Measurements from ENCODE around the gene POLRMT. TPM values are rescaled to one million over a fixed set of nuclear protein-coding genes. Genes with fewer than 3 reads are reported as not detected.

The POLRMT gene
- total RNA-seq, 1 experiment from 2014 or later, result 40.9 TPM

GRCh38 chr19:616747-617526, 16.4 kb downstream of the POLRMT start:
- ChIA-PET POLR2A (interaction anchor here (1.3 kb wide), 1 partner anchor 9 kb away, joined by 3 read pairs; no protein-coding TSS in a partner anchor), CTCF (no interaction called here)
- intact Hi-C loops (cut with micrococcal nuclease), result no loop called here

GRCh38 chr19:616062-616700, 17.2 kb downstream of the POLRMT start:
- H3K4me1 Mint-ChIP-seq (ENCODE audit: insufficient read depth, unreplicated experiment), result peaks cover 6% of the 10 kb centered on the region
- peaks cover 40% of the 10 kb centered on the region for H3K36me3 Mint-ChIP-seq (ENCODE audit: insufficient read depth, unreplicated experiment)
- no peak overlapping the region for H3K27ac Mint-ChIP-seq (ENCODE audit: low read depth, unreplicated experiment)
- ChIA-PET POLR2A (no interaction called here), CTCF (no interaction called here)
- TF ChIP-seq CTCF (IDR thresholded peaks at IDR 0.05; ENCODE audit: unreplicated experiment), result no peak
- no TSS peak for BruUV-seq (replicated peaks)
- no peaks in the 10 kb centered on the region for H3K27me3 Mint-ChIP-seq (ENCODE audit: insufficient read depth, unreplicated experiment)
- DNase-seq (ENCODE audit: unreplicated experiment), result no peak
- intact Hi-C loops (cut with micrococcal nuclease), result no loop called here
- no peak overlapping the region for H3K4me3 Mint-ChIP-seq (ENCODE audit: unreplicated experiment)
- no peaks in the 10 kb centered on the region for H3K9me3 Mint-ChIP-seq (ENCODE audit: unreplicated experiment)

More at GRCh38 chr19:616747-617526, 16.4 kb downstream of the POLRMT start:
- H3K27me3 Mint-ChIP-seq (ENCODE audit: insufficient read depth, unreplicated experiment), result no peaks in the 10 kb centered on the region
- no peak for TF ChIP-seq CTCF (IDR thresholded peaks at IDR 0.05; ENCODE audit: unreplicated experiment)
- no peaks in the 10 kb centered on the region for H3K9me3 Mint-ChIP-seq (ENCODE audit: unreplicated experiment)
- DNase-seq (ENCODE audit: unreplicated experiment), result no peak
- BruUV-seq (replicated peaks), result no TSS peak
- no peak overlapping the region for H3K4me3 Mint-ChIP-seq (ENCODE audit: unreplicated experiment)
- H3K4me1 Mint-ChIP-seq (ENCODE audit: insufficient read depth, unreplicated experiment), result no peaks in the 10 kb centered on the region
- peaks cover 38% of the 10 kb centered on the region for H3K36me3 Mint-ChIP-seq (ENCODE audit: insufficient read depth, unreplicated experiment)
- no peak overlapping the region for H3K27ac Mint-ChIP-seq (ENCODE audit: low read depth, unreplicated experiment)

DNA sequence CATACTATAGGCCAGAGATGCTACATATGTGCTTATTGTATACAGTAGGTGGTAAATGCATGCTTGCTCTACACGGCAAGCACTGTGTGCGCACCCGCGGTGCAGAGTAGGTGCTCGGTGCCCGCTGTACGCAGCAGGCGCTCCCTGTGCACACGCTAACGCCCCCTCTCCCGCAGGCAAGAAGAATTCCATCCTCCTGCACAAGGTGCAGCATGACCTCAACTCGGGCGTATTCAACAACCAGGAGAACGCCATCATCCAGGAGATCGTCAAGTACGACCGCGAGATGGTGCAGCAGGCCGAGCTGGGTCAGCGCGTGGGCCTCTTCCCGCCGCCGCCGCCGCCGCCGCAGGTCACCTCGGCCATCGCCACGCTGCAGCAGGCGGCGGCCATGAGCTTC, 17.7 kb downstream of the POLRMT start:
- peaks cover 40% of the 10 kb centered on the region for H3K36me3 Mint-ChIP-seq (ENCODE audit: insufficient read depth, unreplicated experiment)
- H3K9me3 Mint-ChIP-seq (ENCODE audit: unreplicated experiment), result no peaks in the 10 kb centered on the region
- CTCF ChIA-PET, result no interaction called here
- POLR2A ChIA-PET, result no interaction called here
- BruUV-seq (replicated peaks), result no TSS peak
- H3K4me1 Mint-ChIP-seq (ENCODE audit: insufficient read depth, unreplicated experiment), result peaks cover 11% of the 10 kb centered on the region
- no peak overlapping the region for H3K4me3 Mint-ChIP-seq (ENCODE audit: unreplicated experiment)
- intact Hi-C loops (cut with micrococcal nuclease), result no loop called here
- DNase-seq (ENCODE audit: unreplicated experiment), result no peak
- H3K27ac Mint-ChIP-seq (ENCODE audit: low read depth, unreplicated experiment), result no peak overlapping the region
- no peaks in the 10 kb centered on the region for H3K27me3 Mint-ChIP-seq (ENCODE audit: insufficient read depth, unreplicated experiment)
- no peak for TF ChIP-seq CTCF (IDR thresholded peaks at IDR 0.05; ENCODE audit: unreplicated experiment)

DNA sequence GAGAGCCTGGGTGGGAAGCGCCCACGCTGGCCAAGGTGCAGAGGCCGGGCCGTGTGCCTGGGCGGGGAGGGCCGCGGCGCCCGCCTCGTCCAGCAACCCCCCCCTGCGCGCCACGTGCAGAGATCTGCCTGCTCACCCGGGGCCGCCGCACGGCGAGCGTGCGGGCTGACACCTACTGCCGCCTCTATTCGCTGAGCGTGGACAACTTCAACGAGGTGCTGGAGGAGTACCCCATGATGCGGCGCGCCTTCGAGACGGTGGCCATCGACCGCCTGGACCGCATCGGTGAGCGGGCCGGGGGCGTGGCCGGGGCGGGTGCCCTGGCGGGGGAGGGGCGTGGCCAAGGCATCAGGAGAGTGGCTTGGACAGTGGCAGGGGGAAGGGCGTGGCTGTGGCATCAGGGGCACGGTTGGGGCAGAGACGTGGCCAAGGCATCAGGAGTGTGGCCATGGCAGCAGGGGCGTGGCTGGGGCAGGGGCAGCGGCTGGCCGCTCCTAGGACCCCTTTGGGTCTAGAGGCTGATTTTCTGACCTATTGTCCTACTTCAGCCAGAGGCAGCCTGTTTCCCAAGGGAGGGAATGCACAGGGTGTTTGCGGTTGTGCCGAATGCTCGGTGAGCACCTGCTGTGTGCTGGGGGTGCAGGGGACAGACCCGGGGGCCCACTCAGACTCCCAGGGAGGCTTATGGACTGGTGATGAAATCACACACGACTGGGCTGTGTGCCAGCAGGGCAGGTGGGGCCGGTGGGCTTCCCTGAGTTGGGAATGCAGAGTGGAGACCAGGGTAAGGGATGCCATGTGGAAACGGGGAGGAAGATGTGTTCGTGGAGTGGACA, 19.4 kb downstream of the POLRMT start:
- BruUV-seq (replicated peaks), result no TSS peak
- Mint-ChIP-seq H3K36me3 (ENCODE audit: insufficient read depth, unreplicated experiment) (peaks cover 38% of the 10 kb centered on the region), H3K9me3 (ENCODE audit: unreplicated experiment) (no peaks in the 10 kb centered on the region), H3K4me3 (ENCODE audit: unreplicated experiment) (no peak overlapping the region), H3K27ac (ENCODE audit: low read depth, unreplicated experiment) (no peak overlapping the region), H3K4me1 (ENCODE audit: insufficient read depth, unreplicated experiment) (peaks cover 11% of the 10 kb centered on the region), H3K27me3 (ENCODE audit: insufficient read depth, unreplicated experiment) (no peaks in the 10 kb centered on the region)
- TF ChIP-seq CTCF (IDR thresholded peaks at IDR 0.05; ENCODE audit: unreplicated experiment), result no peak
- CTCF ChIA-PET, result no interaction called here
- intact Hi-C loops (cut with micrococcal nuclease), result no loop called here
- DNase-seq (ENCODE audit: unreplicated experiment), result no peak
- POLR2A ChIA-PET, result no interaction called here
